Caki2 (cell line): ENCODE data around the gene CHRNB4. TPM values are rescaled to one million over a fixed set of nuclear protein-coding genes. Genes with fewer than 3 reads are reported as not detected.
A peak's percentile ranks its signal among the peaks of the same experiment; 100 is the strongest.

Experiments
- DNase-seq: peaks from one replicate; pipeline ENCODE4 v3.0.0-alpha.2; 2015; ENCODE audit warnings: low read depth
- in situ Hi-C: cut with HindIII; loops from 2 replicates; pipeline ENCODE4 v1.10.0; 2016; ENCODE audit warnings: low sequenced_read_pairs, low pct_unique_long_range_greater_than_20kb, mixed read lengths
- total RNA-seq: library from RNA; depleted of rRNA; stranded (reverse); fragments of >200 nt; shearing (Covaris generic); gene quantifications from 2 replicates; pipeline ENCODE4 v1.2.3, GENCODE V29; 2014; ENCODE audit warnings: low replicate concordance; rRNA removed

CHRNB4 gene
- total RNA-seq, 1 experiment from 2014 or later: 6.5 TPM

- in situ Hi-C loops: no loop called here
- no peak for DNase-seq
Observed at GRCh38 chr15:78598348-78598747, 42.7 kb downstream of the CHRNB4 start.

DNA sequence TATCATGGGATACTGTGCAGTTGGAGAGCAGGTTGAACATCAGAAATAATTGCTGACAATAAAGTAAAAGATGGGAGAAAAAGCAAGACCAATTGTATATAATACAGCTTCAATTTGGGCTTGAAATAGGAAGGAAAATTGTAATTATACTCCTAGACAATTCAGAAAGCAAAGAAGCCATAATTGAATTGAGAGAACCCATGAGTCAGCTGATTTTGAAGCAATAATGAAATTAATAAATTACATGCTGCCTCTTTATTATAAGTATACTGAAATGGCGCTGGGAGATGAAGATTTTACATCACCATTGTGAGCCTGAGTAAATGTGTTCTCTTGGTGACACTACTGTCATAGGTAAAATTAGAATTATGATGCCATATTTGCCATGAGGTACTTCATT is 43.4 kb downstream of the CHRNB4 start:
- in situ Hi-C loops: no loop called here
- no peak for DNase-seq

DNA sequence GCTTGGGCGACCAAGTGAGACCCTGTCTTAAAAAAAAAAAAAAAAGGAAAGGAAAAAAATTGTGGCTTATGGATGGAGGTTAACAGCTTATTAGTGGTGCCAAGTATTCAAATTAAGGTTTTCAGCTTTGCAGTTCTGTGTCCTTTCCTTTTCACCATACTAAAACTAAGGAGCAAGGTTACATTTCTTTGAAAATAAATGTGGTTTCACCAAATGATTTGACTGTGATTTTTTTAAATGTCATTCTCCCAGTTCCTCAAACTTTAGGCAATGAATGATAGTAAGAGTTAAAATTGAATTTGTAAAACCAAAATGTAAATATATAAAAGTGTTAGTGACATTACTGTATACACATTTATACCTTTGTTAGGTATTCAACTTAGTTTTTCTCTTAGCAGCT is 66.1 kb downstream of the CHRNB4 start:
- DNase-seq: peak; percentile 9
- in situ Hi-C loops: no loop called here

Other genes starting within 250 kb of the CHRNB4 start
- gene IREB2, start 203.0 kb downstream of the CHRNB4 start, total RNA-seq: 8.1 and 10.9 TPM in 2 replicates
- 0.84 and 7.6 TPM in 2 replicates for gene HYKK, start 133.6 kb downstream of the CHRNB4 start, total RNA-seq
- gene PSMA4, start 100.8 kb downstream of the CHRNB4 start, total RNA-seq: 336 and 343 TPM in 2 replicates
- 9.0 and 44.5 TPM in 2 replicates for gene CHRNA5, start 75.7 kb downstream of the CHRNB4 start, total RNA-seq
- not detected in 2 replicates for gene CHRNA3, start 20.2 kb downstream of the CHRNB4 start, total RNA-seq
- 4.6 and 5.7 TPM in 2 replicates for gene ADAMTS7, start 170.3 kb upstream of the CHRNB4 start, total RNA-seq
- 373 and 495 TPM in 2 replicates for gene MORF4L1, start 231.7 kb upstream of the CHRNB4 start, total RNA-seq